ENCODE results near the gene IRGC. TPM values are rescaled to one million over a fixed set of nuclear protein-coding genes. Genes with fewer than 3 reads are reported as not detected.

Gene IRGC
- total and polyA plus RNA-seq, 2 of the 13 experiments (the other 11 are each of a cell fraction or from before 2014, with no cell fraction given) = not detected

GRCh38 chr19:43668406-43669109 is 47.3 kb upstream of the IRGC start:
- Histone ChIP-seq H3K4me2 (ENCODE audit: low read depth, low read length) (peak overlapping the region; percentile 88), H3K4me1 (ENCODE audit: insufficient read depth, low read length) (peaks cover 26% of the 10 kb centered on the region), H3K9ac (ENCODE audit: insufficient read depth, low read depth, low read length) (peak overlapping the region; percentile 53; the same call in 1 of the 2 replicates), H3K27me3 (ENCODE audit: control insufficient read depth in 1 of 2, insufficient read depth in 2 of 2, low read length in 2 of 2) (peaks cover 0 to 12% of the 10 kb centered on the region in 2 experiments; a peak in 2 of 5 replicates), H2AFZ (ENCODE audit: low read length) (no peak overlapping the region), H4K20me1 (ENCODE audit: insufficient read depth, low read length) (no peaks in the 10 kb centered on the region), H3K9me3 (ENCODE audit: low read length) (no peaks in the 10 kb centered on the region), H3K79me2 (ENCODE audit: insufficient read depth, low read length) (no peaks in the 10 kb centered on the region), H3K4me3 (replicated peaks in 1 of 3; ENCODE audit: insufficient read depth in 1 of 3, low read depth in 2 of 3, low read length in 3 of 3) (peak overlapping the region; percentile 58 to 74 (median 63)), H3K36me3 (replicated peaks in 1 of 2; ENCODE audit: control insufficient read depth in 1 of 2, insufficient read depth in 2 of 2, low read length in 2 of 2) (no peaks in the 10 kb centered on the region), H3K27ac (ENCODE audit: extremely low read length, insufficient read depth, low read length) (no peak overlapping the region)
- peak; percentile 96 for DNase-seq (ENCODE audit: low spot score)
- ChIA-PET POLR2A (interaction anchor here (0.6 to 1.7 kb wide), 15 partner anchors 11 to 282 kb away, joined by 3 to 17 read pairs (median 5); partner anchors contain the start of genes IRGQ, PHLDB3, SMG9 and ZNF221), CTCF (ENCODE audit: low intra/inter-chr PET ratio, low total read pairs) (no interaction called here)
- peak; percentile 98 for FAIRE-seq
- intact Hi-C loops (cut with micrococcal nuclease; ENCODE audit: unreplicated experiment) (loop anchor here (10.0 kb wide), 1 partner anchor 96 kb away; no protein-coding TSS in a partner anchor), in situ Hi-C loops (cut with HindIII; ENCODE audit: extremely low pct_ligation_motif_present, low pct_unique_long_range_greater_than_20kb) (no loop called here)
- peak; percentile 97 for ATAC-seq
- WGBS (ENCODE audit: low lambda C conversion rate) = under 1% methylated on average over 34 of the region's 44 CpGs
- BruUV-seq (replicated peaks) = no TSS peak
- no peak for TF ChIP-seq EZH2 (conservative IDR thresholded peaks at IDR 0.05; ENCODE audit: low read depth, low read length)
- no peak for TF ChIP-seq SNAPC4 (CRISPR knock-in tag; IDR thresholded peaks at IDR 0.05)
- TF ChIP-seq REL (CRISPR knock-in tag; conservative IDR thresholded peaks at IDR 0.05) = no peak
- TF ChIP-seq ELF1 (CRISPR knock-in tag; IDR thresholded peaks at IDR 0.05) = peak; percentile 37; the same call in 1 of the 2 replicates
- peak; percentile 71 for TF ChIP-seq HNRNPLL (IDR thresholded peaks at IDR 0.05; ENCODE audit: low read depth, low read length, poor library complexity, severe bottlenecking)
- TF ChIP-seq PHB2 (IDR thresholded peaks at IDR 0.05; ENCODE audit: partially characterized antibody) = no peak
- TF ChIP-seq RBAK (CRISPR knock-in tag; IDR thresholded peaks at IDR 0.05) = no peak
- TF ChIP-seq MXI1 (IDR thresholded peaks at IDR 0.05; ENCODE audit: borderline replicate concordance, low read depth, low read length) = peak; percentile 12; the same call in 1 of the 3 replicates
- no peak for TF ChIP-seq ZNF703 (CRISPR knock-in tag; IDR thresholded peaks at IDR 0.05; ENCODE audit: borderline replicate concordance)
- TF ChIP-seq HDAC1 (CRISPR knock-in tag; IDR thresholded peaks at IDR 0.05) = no peak
- TF ChIP-seq BRF2 (CRISPR knock-in tag; IDR thresholded peaks at IDR 0.05) = no peak
- peak; percentile 78; the same call in 1 of the 2 replicates for TF ChIP-seq MAZ (IDR thresholded peaks at IDR 0.05; ENCODE audit: borderline replicate concordance, low read depth, low read length)
- TF ChIP-seq MAZ (CRISPR knock-in tag; IDR thresholded peaks at IDR 0.05; ENCODE audit: low read depth) = no peak
- peak; percentile 34; the same call in 1 of the 2 replicates for TF ChIP-seq PATZ1 (CRISPR knock-in tag; IDR thresholded peaks at IDR 0.05)
- TF ChIP-seq XRCC5 (optimal IDR thresholded peaks at IDR 0.05; ENCODE audit: low read length) = peak; percentile 62
- TF ChIP-seq ZNF83 (CRISPR knock-in tag; IDR thresholded peaks at IDR 0.05; ENCODE audit: borderline replicate concordance) = no peak

All from HepG2 (cell line).